NCI-H128 (cell line): ENCODE data around the gene HHEX.

Experiments
- DNase-seq: peaks from one replicate; lab custom pipeline; 2025; ENCODE audit not compliant: unreplicated experiment; lab: John Stamatoyannopoulos, UW

Gene HHEX

GRCh38 chr10:92692697-92693533, 3.2 kb downstream of the HHEX start:
- no peak for DNase-seq

GRCh38 chr10:92693534-92693893, 3.8 kb downstream of the HHEX start:
- no peak for DNase-seq

GRCh38 chr10:92695679-92696605, 6.2 kb downstream of the HHEX start:
- DNase-seq, result no peak

- DNase-seq, result no peak
Measured at GRCh38 chr10:92696606-92697383, 7.0 kb downstream of the HHEX start.

GRCh38 chr10:92697663-92698511, 8.1 kb downstream of the HHEX start:
- DNase-seq, result no peak

- DNase-seq, result no peak
Measured at GRCh38 chr10:92699193-92699517, 9.4 kb downstream of the HHEX start.

- DNase-seq, result no peak
Measured at GRCh38 chr10:92699518-92700381, 10.0 kb downstream of the HHEX start.

GRCh38 chr10:92702301-92702916, 12.7 kb downstream of the HHEX start:
- DNase-seq, result no peak

- DNase-seq, result no peak
Measured at GRCh38 chr10:92712016-92712889, 22.5 kb downstream of the HHEX start.

GRCh38 chr10:92714152-92714845, 24.5 kb downstream of the HHEX start:
- no peak for DNase-seq

GRCh38 chr10:92714872-92715271, 25.1 kb downstream of the HHEX start:
- DNase-seq, result no peak

- peak; percentile 29 for DNase-seq
Measured at GRCh38 chr10:92719991-92720830, 30.5 kb downstream of the HHEX start.

- DNase-seq, result no peak
Measured at GRCh38 chr10:92720831-92721165, 31.0 kb downstream of the HHEX start.

GRCh38 chr10:92722349-92722748, 32.6 kb downstream of the HHEX start:
- DNase-seq, result no peak

- DNase-seq, result no peak
Measured at GRCh38 chr10:92727141-92727540, 37.4 kb downstream of the HHEX start.

- DNase-seq, result no peak
Measured at GRCh38 chr10:92727550-92727949, 37.8 kb downstream of the HHEX start.

- no peak for DNase-seq
Measured at GRCh38 chr10:92729886-92730285, 40.1 kb downstream of the HHEX start.
